Measurements from ENCODE around the gene COL4A2.

DNA sequence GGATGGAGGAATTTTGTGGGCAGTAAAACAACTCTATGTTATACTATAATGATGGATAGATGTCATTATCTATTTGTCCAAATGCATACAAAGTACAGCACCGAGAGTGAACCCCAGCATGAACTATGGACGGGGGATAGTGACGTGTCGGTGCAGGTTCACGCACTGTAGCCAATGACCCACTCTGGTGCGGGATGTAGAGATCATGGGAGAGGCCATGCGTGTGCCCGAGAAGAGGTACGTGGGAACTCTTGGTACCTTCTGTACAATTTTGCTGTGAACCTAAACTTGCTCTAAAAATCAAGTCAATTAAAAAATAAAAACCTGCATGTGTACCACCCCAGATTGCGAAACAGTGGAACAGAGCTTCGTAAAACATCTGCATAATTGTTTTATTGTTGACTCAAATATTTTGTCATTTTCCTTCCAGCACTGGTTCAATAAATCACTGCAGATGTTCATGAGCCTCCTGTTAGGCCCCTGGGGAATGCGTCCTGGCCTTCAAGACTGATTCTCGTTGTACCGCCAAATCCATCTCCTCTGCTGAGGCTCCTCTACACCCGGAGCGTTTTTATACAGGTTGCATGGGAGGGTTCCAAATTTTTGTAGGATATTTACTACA lies 31.0 kb upstream of the COL4A2 start:
- TF ChIP-seq GATA2 (IDR thresholded peaks at IDR 0.05; ENCODE audit: low read depth, low read length) = no peak
- no peak for TF ChIP-seq GATA3 (IDR thresholded peaks at IDR 0.05; ENCODE audit: low read depth, low read length)

Measured in SH-SY5Y (cell line).